Stimulated activated CD8-positive, alpha-beta memory T cell treated with anti-CD3 and anti-CD28 coated beads, Interleukin-12 subunit alpha, Interleukin-12 subunit beta, amount 100 ng/mL, for 4 hours (primary cell): ENCODE measurements around the gene MAB21L3.
"Not testable (repeated sequence)": the region's sequence is repeated elsewhere in the genome, so short reads cannot be mapped to it uniquely, and the experiment has no call there.

Experiments used
- DNase-seq: peaks from one replicate; pipeline ENCODE4 v3.0.0-alpha.2; 2020; ENCODE audit warnings: low read depth

The MAB21L3 gene

DNA sequence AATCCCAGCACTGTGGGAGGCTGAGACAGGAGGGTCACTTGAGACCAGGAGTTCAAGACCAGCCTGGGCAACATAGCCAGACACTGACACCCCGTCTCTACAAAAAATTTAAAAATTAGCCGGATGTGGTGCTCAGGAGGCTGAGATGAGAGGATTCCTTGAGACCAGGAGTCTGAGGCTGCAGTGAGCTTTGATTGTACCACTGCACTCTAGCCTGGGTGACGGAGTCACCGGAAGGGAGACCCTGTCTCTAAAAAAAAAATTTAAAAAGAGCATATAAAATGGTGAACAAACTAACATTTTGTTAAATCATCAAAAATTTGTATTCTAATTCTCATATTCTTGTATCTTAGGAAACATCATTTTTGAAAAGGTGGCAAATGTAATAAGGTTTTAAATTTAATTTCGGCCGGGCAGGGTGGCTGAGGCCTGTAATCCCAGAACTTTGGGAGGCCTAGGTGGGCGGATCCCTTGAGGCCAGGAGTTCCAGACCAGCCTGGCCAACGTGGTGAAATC is 27.1 kb downstream of the MAB21L3 start:
- no peak for DNase-seq

GRCh38 chr1:116139592-116140134 is 28.5 kb downstream of the MAB21L3 start:
- DNase-seq: no peak

DNA sequence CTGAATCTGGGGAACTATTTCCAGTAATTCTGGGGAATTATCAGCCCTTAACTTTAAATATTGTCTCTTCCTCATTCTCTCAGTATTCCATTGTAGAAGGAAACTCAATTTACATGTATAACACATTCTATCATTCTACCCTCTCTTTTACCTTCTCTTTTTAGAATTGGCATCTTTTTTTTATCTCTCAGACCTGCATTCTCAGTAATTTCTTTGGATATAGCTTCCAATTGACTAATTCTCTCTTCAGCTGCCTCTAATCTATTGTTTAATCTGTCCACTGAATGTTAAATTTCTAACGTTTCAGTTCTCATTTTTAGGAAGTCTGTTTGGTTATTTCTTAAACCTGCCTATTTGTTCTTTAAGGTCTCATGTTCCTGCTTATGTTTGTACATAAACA is 33.0 kb downstream of the MAB21L3 start:
- DNase-seq: no peak

DNA sequence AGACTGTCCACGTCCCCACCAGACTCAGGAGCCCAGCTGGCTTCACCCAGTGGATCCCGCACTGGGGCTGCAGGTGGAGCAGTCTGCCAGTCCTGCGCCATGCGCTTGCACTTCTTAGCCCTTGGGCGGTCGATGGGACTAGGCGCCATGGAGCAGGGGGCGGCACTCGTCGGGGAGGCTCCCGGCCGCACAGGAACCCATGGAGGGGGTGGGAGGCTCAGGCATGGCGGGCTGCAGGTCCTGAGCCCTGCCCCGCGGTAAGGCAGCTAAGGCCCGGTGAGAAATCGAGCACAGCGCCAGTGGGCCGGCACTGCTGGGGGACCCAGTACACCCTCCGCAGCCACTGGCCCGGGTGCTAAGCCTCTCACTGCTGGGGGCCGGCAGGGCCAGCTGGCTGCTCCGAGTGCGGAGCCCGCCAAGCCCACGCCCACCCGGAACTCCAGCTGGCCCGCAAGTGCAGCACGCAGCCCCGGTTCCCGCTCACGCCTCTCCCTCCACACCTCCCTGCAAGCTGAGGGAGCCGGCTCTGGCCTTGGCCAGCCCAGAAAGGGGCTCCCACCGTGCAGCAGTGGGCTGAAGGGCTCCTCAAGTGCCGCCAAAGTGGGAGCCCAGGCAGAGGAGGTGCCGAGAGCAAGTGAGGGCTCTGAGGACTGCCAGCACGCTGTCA is 35.4 kb downstream of the MAB21L3 start:
- DNase-seq: not testable (repeated sequence)

- DNase-seq: no peak
These were observed 35.9 kb downstream of the MAB21L3 start for GRCh38 chr1:116147114-116147510.

DNA sequence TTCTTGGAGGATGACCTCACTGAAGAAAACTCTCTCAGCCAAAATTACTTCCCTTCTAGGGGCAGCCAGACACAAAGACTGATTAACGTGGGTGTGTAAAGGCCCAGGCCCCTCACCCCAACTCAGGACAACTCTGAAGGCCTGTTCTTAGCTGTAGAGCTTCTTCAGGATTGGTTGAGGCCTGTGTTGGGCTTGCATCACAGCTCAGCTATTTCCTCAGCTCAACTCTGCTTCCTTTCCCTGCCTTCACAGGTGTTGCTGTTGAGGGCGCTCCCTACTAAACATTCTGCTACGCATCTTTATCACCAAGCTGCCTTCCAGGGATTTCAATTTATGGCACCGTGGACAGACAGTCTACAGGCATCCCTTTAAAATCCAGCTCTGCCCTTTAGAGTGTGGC is 36.8 kb downstream of the MAB21L3 start:
- no peak for DNase-seq

DNA sequence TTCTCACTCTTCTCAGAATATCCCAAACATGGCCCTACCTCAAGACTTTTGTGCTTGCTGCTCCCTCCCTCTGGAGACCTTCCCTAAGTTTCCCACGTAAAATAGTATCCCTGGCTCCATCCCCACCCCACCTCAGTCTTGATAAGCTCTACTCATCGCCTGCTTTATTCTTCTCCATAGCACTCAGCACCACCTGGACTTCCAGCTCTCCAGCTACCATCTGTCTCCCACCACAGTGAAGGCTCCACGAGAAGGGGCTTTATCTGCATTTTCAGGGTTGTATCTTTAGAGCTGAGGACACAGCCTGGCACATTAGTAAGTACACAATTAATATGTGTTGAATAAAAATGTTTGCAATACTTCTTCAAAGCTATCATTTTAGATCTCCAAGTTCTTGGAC is 37.8 kb downstream of the MAB21L3 start:
- no peak for DNase-seq

GRCh38 chr1:116150368-116150767 is 39.2 kb downstream of the MAB21L3 start:
- DNase-seq: no peak

DNA sequence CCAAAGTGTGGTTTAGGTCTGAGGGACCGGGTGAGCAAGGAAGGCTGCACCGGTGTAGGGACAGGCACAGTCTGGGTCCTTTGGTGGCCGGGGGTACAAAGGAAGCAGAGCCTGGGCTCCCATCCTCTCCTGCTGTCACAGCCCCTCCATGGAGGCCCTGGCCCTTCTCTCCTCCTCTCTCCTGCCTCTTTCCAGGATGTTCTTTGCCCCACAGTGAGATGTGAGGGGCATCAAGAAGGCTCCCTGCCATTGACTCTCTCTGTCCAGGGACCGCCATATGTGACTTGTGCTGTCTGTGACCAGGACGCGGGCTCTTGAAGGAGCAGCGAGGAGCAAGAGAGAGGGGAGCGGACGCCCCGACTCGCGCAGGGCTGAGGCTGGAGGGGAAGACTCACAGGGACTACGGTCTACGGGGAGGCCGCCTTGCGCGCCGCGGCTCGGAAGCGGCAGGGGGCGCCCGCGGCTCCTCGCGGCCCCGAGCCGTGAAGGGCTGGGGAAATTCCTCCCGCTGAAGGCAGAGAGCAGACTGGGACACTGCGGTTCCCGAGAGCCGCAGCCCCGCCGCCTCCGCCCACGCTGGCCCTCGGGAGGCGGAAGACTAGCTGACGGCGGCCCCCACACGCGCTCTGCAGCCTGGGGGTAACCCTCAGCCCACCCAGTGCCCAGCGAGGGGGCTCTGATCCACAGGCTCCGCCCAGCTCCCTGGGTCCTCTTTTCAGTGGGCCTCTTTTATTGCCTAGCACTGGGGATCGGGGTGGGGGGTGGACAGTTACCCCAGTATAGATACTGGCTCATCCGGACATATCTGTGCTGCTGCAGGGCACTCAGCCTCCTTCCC is 40.8 kb downstream of the MAB21L3 start:
- DNase-seq: peak; percentile 69

- no peak for DNase-seq
These were observed 41.4 kb downstream of the MAB21L3 start for GRCh38 chr1:116152577-116152943.

GRCh38 chr1:116152950-116153691 is 41.9 kb downstream of the MAB21L3 start:
- no peak for DNase-seq

DNA sequence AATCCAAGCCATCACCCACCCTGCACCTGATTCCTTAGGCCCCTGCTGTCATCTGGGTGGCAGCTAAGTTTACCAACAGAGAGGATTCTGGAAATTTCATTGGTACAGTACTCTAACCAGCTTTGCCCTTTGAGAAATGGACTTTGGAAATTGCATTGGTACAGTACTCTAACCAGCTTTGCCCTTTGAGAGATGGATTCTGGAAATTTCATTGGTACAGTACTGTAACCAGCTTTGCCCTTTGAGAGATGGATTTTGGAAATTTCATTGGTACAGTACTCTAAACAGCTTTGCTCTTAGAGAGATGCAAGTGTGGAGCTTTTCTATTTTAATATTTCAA is 42.5 kb downstream of the MAB21L3 start:
- DNase-seq: no peak

GRCh38 chr1:116154536-116154935 is 43.3 kb downstream of the MAB21L3 start:
- no peak for DNase-seq

DNA sequence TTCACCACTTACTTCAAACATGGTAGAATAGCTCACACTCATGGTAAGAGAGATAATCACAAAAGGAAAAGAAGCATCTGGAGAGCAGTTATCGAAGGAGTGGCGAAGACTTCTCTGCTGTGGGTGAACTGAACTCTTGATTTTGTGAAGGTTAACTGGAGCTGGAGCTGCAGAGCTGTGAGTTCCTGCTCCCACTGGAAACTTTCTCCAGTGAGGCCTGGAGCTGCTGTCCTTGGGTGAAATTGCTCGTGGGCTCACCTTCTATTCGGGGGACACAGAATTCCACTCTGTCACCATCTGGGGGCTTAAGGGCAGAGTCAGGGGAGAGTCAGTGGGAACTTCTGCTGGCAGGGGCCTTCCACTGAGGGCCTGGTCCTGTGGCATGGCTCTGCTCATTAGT is 45.9 kb downstream of the MAB21L3 start:
- no peak for DNase-seq

GRCh38 chr1:116159177-116159576 is 48.0 kb downstream of the MAB21L3 start:
- DNase-seq: no peak

DNA sequence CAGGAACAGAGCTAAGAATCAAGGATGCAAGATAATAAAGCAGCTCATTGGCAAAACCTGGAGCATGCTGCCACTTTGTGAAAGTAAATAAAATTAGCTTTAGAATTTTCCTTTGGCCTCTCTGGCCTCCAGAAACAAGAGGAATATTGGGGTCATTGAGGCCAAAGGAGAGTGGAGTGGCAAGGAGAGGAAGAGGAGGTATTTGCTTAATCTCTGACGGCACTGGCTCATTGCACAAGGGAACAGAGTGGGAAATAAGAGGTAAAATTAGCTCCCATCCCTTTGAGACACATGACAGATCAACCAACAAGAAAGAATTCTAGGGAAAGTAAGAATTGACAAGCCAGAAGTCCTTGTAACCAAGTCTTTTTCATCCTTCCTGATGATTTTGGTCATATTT is 48.4 kb downstream of the MAB21L3 start:
- DNase-seq: no peak

DNA sequence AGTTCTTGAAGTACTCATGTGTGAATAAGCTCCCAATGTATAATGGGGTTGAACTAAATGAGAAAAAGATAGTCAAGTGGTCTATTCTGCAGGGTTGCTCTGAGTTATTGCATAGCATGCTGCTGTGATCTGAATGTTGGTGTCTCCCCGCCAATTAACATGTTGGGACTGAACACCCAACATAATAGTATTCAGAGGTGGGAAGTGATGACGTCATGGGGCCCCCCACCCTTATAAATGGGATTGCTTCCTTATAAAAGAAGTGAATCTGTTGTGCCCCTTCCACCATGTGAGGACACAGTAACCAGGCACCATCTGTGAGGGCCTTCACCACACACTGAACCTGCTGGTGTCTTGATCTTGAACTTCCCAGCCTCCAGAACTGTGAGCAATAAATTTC is 50.2 kb downstream of the MAB21L3 start:
- DNase-seq: no peak

- no peak for DNase-seq
These were observed 50.7 kb downstream of the MAB21L3 start for GRCh38 chr1:116161877-116162390.

GRCh38 chr1:116163533-116163932 is 52.3 kb downstream of the MAB21L3 start:
- no peak for DNase-seq

DNA sequence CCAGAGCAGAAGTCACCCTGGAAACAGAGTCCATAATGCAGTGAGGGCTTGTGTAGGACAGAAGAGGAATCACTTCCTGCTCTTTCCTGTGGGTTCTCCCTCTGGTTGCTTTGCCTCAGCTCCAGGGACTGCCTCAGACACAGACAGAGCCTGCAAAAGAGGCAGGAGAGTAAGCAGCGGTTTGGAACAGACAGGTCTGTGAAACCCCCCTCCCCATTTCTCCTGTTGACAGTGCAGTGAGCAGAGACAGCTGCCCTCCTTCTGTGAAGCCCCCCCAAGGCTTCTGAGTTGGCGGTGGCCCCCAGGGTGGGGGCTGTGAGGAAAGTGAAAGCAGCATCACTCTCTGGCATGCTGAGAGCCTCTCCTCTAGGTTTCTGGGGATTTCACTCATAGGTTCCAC is 53.0 kb downstream of the MAB21L3 start:
- DNase-seq: no peak

DNA sequence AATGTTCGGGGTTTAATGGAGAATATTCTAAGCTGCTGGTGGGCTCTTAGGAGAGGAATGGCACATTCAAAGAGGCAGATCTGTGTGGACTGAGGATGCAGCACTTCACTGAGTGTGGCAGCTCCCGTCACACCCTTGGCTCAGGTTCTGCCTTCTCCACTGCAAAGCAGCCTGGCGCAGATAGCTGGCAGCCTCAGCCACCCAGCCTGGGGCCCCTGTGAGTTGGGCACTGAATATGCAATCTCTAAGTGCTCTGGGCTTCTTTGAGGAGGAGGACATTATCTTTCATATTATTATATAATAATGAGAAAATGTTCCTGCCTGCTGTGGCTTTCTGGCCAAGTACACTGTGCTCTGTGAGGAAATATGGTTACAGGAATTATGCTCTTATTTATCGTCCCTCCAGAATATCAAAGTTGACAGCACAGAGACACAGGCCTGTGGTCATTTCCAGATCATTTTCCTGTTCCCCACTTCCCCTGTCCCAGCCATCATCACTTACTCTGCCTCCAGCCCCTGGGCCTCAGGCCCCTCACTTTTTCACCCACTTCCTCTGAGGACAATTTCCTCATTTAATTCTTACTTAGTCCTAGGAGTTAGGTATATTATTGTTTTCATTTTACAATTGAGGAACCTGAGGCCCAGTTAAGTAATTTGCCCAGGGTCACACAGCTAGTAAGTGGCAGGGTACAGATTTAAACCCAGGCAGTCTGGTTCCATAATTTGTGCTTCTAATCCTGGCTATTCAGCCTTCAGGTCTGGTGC is 53.6 kb downstream of the MAB21L3 start:
- no peak for DNase-seq

GRCh38 chr1:116165572-116165971 is 54.4 kb downstream of the MAB21L3 start:
- no peak for DNase-seq
